Vagina (tissue), 2 donors: ENCODE measurements around the gene IFIT2.

Experiments
- POLR2A ChIP-seq, 2 donors: fragments of 450-650 bp; IDR thresholded peaks; one replicate each; pipeline ENCODE4 v1.6.1; 2017; ENCODE audit warnings: antibody characterized with exemption in 2 of 2, mild to moderate bottlenecking in 2 of 2, moderate library complexity in 2 of 2
- TF ChIP-seq, protein P1 (sequence below), 3 experiments: fragments of 450-650 bp in 2 of 3; fragments of 200-600 bp in 1 of 3; sonication (generic) in 1 of 3; IDR thresholded peaks; one replicate each; pipeline ENCODE4 v1.5.1; 2017 to 2019; ENCODE audit warnings: antibody characterized with exemption in 3 of 3, mild to moderate bottlenecking in 2 of 3, moderate library complexity in 2 of 3

DNA sequence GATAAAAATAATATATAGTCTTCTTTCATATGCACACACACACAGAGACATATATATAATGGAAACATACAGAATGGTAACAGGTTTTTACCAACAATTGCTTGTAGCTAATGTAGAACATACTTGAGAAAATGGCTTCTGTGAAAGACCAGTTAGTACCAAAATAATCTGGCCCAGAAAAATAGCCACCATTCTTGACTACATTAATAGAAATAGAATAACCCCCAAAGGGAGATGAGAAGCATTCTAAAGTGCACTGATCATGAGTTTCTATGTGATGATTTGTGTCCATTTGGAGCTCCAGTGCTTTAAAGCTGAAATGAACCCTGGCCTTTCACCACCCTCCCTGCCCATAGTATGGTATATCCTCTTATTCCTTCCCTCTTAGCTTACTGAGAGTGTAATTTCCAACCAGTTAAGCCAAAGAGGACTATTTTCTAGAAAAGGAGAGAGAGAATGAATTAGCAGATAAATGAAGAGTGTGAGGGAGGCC is 22.9 kb upstream of the IFIT2 start:
- TF ChIP-seq, protein P1, sequence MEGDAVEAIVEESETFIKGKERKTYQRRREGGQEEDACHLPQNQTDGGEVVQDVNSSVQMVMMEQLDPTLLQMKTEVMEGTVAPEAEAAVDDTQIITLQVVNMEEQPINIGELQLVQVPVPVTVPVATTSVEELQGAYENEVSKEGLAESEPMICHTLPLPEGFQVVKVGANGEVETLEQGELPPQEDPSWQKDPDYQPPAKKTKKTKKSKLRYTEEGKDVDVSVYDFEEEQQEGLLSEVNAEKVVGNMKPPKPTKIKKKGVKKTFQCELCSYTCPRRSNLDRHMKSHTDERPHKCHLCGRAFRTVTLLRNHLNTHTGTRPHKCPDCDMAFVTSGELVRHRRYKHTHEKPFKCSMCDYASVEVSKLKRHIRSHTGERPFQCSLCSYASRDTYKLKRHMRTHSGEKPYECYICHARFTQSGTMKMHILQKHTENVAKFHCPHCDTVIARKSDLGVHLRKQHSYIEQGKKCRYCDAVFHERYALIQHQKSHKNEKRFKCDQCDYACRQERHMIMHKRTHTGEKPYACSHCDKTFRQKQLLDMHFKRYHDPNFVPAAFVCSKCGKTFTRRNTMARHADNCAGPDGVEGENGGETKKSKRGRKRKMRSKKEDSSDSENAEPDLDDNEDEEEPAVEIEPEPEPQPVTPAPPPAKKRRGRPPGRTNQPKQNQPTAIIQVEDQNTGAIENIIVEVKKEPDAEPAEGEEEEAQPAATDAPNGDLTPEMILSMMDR (IDR thresholded peaks at IDR 0.05): no peak
- no peak for TF ChIP-seq POLR2A (IDR thresholded peaks at IDR 0.05)
